Cardiac muscle cell (in vitro differentiated cells and primary cell): Measurements from ENCODE around the gene GPC5. TPM values are rescaled to one million over a fixed set of nuclear protein-coding genes. Genes with fewer than 3 reads are reported as not detected.

Source experiments
- DNase-seq, 2 donors: peaks; one replicate each; pipeline versions ENCODE4 v3.0.0 to v3.0.0-alpha.2; 2010 to 2017; ENCODE audit warnings: low read depth in 1 of 2, low spot score in 1 of 2
- H3K27ac ChIP-seq: fragments of 200-600 bp; sonication (generic); 2 replicates; pipeline ENCODE4 v1.5.1; 2016
- H3K27me3 ChIP-seq: fragments of 200-600 bp; sonication (generic); 2 replicates; pipeline ENCODE4 v1.6.0; 2016; ENCODE audit warnings: control low read depth
- H3K36me3 ChIP-seq: fragments of 200-600 bp; sonication (generic); 2 replicates; pipeline ENCODE4 v1.5.1; 2016; ENCODE audit warnings: control low read depth
- H3K4me1 ChIP-seq: fragments of 200-600 bp; sonication (generic); 2 replicates; pipeline ENCODE4 v1.8.1; 2017; ENCODE audit warnings: low read depth, mild to moderate bottlenecking, mixed run types
- H3K4me3 ChIP-seq: fragments of 200-600 bp; sonication (generic); 2 replicates; pipeline ENCODE4 v1.5.1; 2016; ENCODE audit warnings: mild to moderate bottlenecking
- H3K9me3 ChIP-seq: fragments of 200-600 bp; sonication (generic); 2 replicates; pipeline ENCODE4 v1.5.1; 2017; ENCODE audit warnings: low read depth, mild to moderate bottlenecking, control low read depth
- polyA plus RNA-seq: library from polyadenylated mRNA; unstranded; fragments of >200 nt; fragmentation: Nextera tagmentation; extraction: Ambion mirVana; gene quantifications from 2 replicates; pipeline ENCODE4 v1.2.1, GENCODE V29; 2016
- total RNA-seq: library from RNA; depleted of rRNA; stranded (reverse); fragments of >200 nt; gene quantifications from 2 replicates; pipeline ENCODE4 v1.2.3, GENCODE V29; 2016
- TF ChIP-seq, protein P1 (sequence below): IDR thresholded peaks from 2 replicates; pipeline ENCODE4 v1.5.1; 2012; ENCODE audit warnings: low read depth, mild to moderate bottlenecking, low read length

Gene GPC5
- total and polyA plus RNA-seq, 2 experiments from 2014 or later: 0.97 to 3.3 TPM

GRCh38 chr13:91714855-91715254 is 316.4 kb downstream of the GPC5 start:
- no peak overlapping the region for H3K4me3 ChIP-seq
- no peaks in the 10 kb centered on the region for H3K4me1 ChIP-seq
- H3K27ac ChIP-seq: no peak overlapping the region
- TF ChIP-seq, protein P1, sequence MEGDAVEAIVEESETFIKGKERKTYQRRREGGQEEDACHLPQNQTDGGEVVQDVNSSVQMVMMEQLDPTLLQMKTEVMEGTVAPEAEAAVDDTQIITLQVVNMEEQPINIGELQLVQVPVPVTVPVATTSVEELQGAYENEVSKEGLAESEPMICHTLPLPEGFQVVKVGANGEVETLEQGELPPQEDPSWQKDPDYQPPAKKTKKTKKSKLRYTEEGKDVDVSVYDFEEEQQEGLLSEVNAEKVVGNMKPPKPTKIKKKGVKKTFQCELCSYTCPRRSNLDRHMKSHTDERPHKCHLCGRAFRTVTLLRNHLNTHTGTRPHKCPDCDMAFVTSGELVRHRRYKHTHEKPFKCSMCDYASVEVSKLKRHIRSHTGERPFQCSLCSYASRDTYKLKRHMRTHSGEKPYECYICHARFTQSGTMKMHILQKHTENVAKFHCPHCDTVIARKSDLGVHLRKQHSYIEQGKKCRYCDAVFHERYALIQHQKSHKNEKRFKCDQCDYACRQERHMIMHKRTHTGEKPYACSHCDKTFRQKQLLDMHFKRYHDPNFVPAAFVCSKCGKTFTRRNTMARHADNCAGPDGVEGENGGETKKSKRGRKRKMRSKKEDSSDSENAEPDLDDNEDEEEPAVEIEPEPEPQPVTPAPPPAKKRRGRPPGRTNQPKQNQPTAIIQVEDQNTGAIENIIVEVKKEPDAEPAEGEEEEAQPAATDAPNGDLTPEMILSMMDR: no peak
- H3K27me3 ChIP-seq: no peaks in the 10 kb centered on the region
- H3K36me3 ChIP-seq: no peaks in the 10 kb centered on the region
- no peak for DNase-seq
- H3K9me3 ChIP-seq: no peaks in the 10 kb centered on the region

- Histone ChIP-seq H3K4me3 (no peak overlapping the region), H3K27ac (no peak overlapping the region), H3K4me1 (peaks cover 2% of the 10 kb centered on the region), H3K9me3 (no peaks in the 10 kb centered on the region), H3K36me3 (no peaks in the 10 kb centered on the region), H3K27me3 (no peaks in the 10 kb centered on the region)
- DNase-seq: no peak
- TF ChIP-seq, protein P1: no peak
These were observed 318.1 kb downstream of the GPC5 start for GRCh38 chr13:91716436-91717065.

- DNase-seq: peak in 1 of 2 donors; percentile 14
- Histone ChIP-seq H3K36me3 (no peaks in the 10 kb centered on the region), H3K4me1 (peaks cover 15% of the 10 kb centered on the region), H3K27me3 (no peaks in the 10 kb centered on the region), H3K4me3 (no peak overlapping the region), H3K9me3 (no peaks in the 10 kb centered on the region), H3K27ac (no peak overlapping the region)
- TF ChIP-seq, protein P1: no peak
These were observed 320.6 kb downstream of the GPC5 start for GRCh38 chr13:91719033-91719432.

DNA sequence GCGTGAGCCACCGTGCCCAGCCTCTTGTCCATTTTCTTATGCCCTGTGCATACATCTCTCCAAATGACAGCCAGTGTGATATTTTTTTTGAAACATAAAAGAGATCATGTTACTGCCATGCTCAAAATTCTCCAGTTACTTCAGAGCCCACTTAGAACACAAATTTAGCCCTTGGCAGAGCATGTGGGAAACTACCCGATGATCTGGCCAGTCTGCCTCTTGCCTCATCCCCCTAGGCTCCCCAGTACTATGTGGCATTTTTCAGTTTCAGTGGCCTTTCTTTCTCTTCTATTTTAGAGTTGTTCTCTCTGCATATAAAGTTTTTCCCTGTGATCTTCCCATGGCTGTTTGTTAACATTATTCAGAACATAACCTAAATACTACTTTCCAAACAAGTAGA is 323.0 kb downstream of the GPC5 start:
- Histone ChIP-seq H3K27ac (no peak overlapping the region), H3K4me3 (no peak overlapping the region), H3K9me3 (no peaks in the 10 kb centered on the region), H3K36me3 (no peaks in the 10 kb centered on the region), H3K27me3 (no peaks in the 10 kb centered on the region), H3K4me1 (peaks cover 35% of the 10 kb centered on the region)
- TF ChIP-seq, protein P1: no peak
- peak in 1 of 2 donors; percentile 7 for DNase-seq

DNA sequence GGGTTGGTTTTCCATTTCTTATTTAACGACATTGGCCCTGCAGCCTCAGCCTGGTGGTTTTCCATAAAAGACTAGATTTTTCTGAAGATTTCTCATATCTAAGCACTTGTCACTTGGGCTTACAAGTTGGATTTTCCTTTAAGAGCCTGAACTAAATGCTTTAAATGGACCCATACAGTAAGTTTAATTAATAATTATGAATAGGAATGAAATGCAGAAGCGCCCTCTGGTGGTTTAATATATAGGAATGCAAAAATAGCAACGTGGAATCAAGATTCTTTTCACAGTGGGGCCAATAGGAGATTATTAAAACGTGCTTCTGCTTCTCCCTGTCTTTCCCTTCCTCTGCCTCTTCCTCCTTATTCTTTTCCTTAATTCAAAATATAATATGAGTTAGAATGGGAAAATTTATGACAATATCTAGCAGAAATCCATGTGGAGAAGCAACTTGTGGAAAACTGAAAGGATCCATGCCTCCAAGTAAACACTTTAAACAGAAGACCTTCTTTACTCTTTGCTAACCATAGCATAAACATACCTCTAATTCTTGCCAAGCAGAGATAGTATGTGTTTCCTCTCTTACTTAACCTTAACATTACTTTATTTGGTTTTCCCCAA is 324.0 kb downstream of the GPC5 start:
- Histone ChIP-seq H3K9me3 (no peaks in the 10 kb centered on the region), H3K36me3 (no peaks in the 10 kb centered on the region), H3K4me3 (no peak overlapping the region), H3K4me1 (peaks cover 45% of the 10 kb centered on the region), H3K27ac (no peak overlapping the region), H3K27me3 (no peaks in the 10 kb centered on the region)
- peak; percentile 50 to 59 for DNase-seq
- TF ChIP-seq, protein P1: peak; percentile 49
